Transverse colon (tissue), 4 donors: Measurements from ENCODE around the gene RRP1. TPM values are rescaled to one million over a fixed set of nuclear protein-coding genes. Genes with fewer than 3 reads are reported as not detected.

Experiments used
- DNase-seq: peaks from one replicate; pipeline ENCODE4 v3.0.0-alpha.2; 2019
- H3K27ac ChIP-seq, 4 donors: fragments of 200-600 bp; sonication (generic); 2 replicates each; pipeline ENCODE4 v1.5.1; 2016 to 2018; ENCODE audit warnings: inconsistent platforms in 4 of 4
- H3K27me3 ChIP-seq: fragments of 200-600 bp; sonication (generic); 2 replicates; pipeline ENCODE4 v1.5.1; 2017; ENCODE audit warnings: inconsistent platforms
- H3K36me3 ChIP-seq, 4 donors: fragments of 200-600 bp; sonication (generic); 2 replicates each; pipeline ENCODE4 v1.5.1; 2017 to 2019; ENCODE audit warnings: inconsistent platforms in 4 of 4
- H3K4me1 ChIP-seq, 4 donors: fragments of 200-600 bp; sonication (generic); 2 replicates each; pipeline ENCODE4 v1.5.1; 2017 to 2020; ENCODE audit warnings: inconsistent platforms in 4 of 4
- H3K4me3 ChIP-seq, 4 donors: fragments of 200-600 bp; sonication (generic); 1 replicate in 1 of 4; 2 replicates in 3 of 4; pipeline versions ENCODE4 v1.5.1 to v1.6.1; 2017 to 2019; ENCODE audit warnings: inconsistent platforms in 4 of 4
- H3K9me3 ChIP-seq, 2 donors: fragments of 200-600 bp; sonication (generic); 2 replicates each; pipeline ENCODE4 v1.5.1; 2017 to 2019; ENCODE audit warnings: inconsistent platforms in 2 of 2
- EP300 ChIP-seq: sonication (generic); formaldehyde crosslinking; IDR thresholded peaks from one replicate; pipeline ENCODE4 v1.6.1; 2017; ENCODE audit warnings: antibody characterized with exemption, low read depth
- POLR2A ChIP-seq: fragments of 450-650 bp; IDR thresholded peaks from one replicate; pipeline ENCODE4 v1.6.1; 2016; ENCODE audit warnings: antibody characterized with exemption, mild to moderate bottlenecking, moderate library complexity
- POLR2AphosphoS5 ChIP-seq, 3 donors: sonication (generic); formaldehyde crosslinking; IDR thresholded peaks; one replicate each; pipeline ENCODE4 v1.6.1; 2016; ENCODE audit warnings: antibody characterized with exemption in 3 of 3
- WGBS, 2 donors: methylation state at CpG; one replicate each; pipeline ENCODE4 v1.1.5; 2018; ENCODE audit warnings: low coverage in 1 of 2; 5-methylcytosine and 5-hydroxymethylcytosine counted together
- in situ Hi-C, 4 donors: fragments of 200-750 bp; cut with MboI; loops; one replicate each; pipeline versions ENCODE4 v1.15.0 to v1.15.1; 2017; ENCODE audit warnings: low sequenced_read_pairs in 3 of 4, low pct_ligation_motif_present in 1 of 4, low pct_unique_long_range_greater_than_20kb in 1 of 4
- intact Hi-C: fragments of 100-400 bp; cut with DNase I; formaldehyde crosslinking; loops from one replicate; pipeline ENCODE4 v1.15.1; 2023; ENCODE audit warnings: low total_unique reads
- total RNA-seq, 4 donors: library from RNA; depleted of rRNA; stranded (reverse); fragments of >200 nt; gene quantifications; one replicate each; pipeline ENCODE4 v1.1.0, GENCODE V29; 2016
- TF ChIP-seq, protein P1 (sequence below), 5 experiments: fragments of 200-600 bp in 3 of 5; fragments of 450-650 bp in 2 of 5; sonication (generic) in 3 of 5; IDR thresholded peaks; 1 replicate in 2 of 5; 2 replicates in 3 of 5; pipeline ENCODE4 v1.5.1; 2016 to 2017; ENCODE audit warnings: antibody characterized with exemption in 5 of 5, inconsistent platforms in 3 of 5, mild to moderate bottlenecking in 2 of 5, moderate library complexity in 1 of 5

The RRP1 gene
- total RNA-seq, 4 donors from 2014 or later, result 5.2 to 26.1 (median 11.1) TPM

DNA sequence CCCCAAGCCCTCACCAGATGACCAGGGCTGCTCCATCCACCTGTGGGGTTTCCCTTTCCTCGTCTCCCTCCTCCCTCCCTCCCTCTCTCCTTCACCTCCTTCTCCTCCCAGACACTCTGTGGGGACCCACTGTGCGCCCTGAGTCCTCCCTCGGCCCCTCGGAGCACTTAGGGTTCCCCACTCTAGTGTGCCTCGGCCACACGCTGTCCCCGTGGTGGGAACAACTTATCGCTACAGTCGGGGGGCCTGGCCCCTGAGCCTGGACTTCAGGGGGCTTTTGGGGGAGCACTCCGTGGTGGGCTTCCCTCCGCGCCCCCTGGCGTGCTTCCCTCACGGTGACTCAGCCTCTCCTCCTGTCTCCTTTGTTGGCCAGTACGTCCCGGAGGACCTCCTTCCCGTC, 40.8 kb upstream of the RRP1 start:
- no peaks in the 10 kb centered on the region for H3K9me3 ChIP-seq
- H3K36me3 ChIP-seq, result peaks cover 0 to 31% (median 6%) of the 10 kb centered on the region in 4 donors
- TF ChIP-seq, protein P1, sequence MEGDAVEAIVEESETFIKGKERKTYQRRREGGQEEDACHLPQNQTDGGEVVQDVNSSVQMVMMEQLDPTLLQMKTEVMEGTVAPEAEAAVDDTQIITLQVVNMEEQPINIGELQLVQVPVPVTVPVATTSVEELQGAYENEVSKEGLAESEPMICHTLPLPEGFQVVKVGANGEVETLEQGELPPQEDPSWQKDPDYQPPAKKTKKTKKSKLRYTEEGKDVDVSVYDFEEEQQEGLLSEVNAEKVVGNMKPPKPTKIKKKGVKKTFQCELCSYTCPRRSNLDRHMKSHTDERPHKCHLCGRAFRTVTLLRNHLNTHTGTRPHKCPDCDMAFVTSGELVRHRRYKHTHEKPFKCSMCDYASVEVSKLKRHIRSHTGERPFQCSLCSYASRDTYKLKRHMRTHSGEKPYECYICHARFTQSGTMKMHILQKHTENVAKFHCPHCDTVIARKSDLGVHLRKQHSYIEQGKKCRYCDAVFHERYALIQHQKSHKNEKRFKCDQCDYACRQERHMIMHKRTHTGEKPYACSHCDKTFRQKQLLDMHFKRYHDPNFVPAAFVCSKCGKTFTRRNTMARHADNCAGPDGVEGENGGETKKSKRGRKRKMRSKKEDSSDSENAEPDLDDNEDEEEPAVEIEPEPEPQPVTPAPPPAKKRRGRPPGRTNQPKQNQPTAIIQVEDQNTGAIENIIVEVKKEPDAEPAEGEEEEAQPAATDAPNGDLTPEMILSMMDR (IDR thresholded peaks at IDR 0.05), result no peak
- TF ChIP-seq EP300 (no peak), POLR2A (no peak), POLR2AphosphoS5 (IDR thresholded peaks at IDR 0.05) (no peak)
- H3K4me1 ChIP-seq, result no peaks in the 10 kb centered on the region
- H3K4me3 ChIP-seq, result no peak overlapping the region
- intact Hi-C loops, result no loop called here
- no peaks in the 10 kb centered on the region for H3K27me3 ChIP-seq
- in situ Hi-C loops, result no loop called here
- DNase-seq, result no peak
- no peak overlapping the region for H3K27ac ChIP-seq
- WGBS, 2 donors, result 94 to 100% methylated on average over 7 to 17 of the region's 17 CpGs

DNA sequence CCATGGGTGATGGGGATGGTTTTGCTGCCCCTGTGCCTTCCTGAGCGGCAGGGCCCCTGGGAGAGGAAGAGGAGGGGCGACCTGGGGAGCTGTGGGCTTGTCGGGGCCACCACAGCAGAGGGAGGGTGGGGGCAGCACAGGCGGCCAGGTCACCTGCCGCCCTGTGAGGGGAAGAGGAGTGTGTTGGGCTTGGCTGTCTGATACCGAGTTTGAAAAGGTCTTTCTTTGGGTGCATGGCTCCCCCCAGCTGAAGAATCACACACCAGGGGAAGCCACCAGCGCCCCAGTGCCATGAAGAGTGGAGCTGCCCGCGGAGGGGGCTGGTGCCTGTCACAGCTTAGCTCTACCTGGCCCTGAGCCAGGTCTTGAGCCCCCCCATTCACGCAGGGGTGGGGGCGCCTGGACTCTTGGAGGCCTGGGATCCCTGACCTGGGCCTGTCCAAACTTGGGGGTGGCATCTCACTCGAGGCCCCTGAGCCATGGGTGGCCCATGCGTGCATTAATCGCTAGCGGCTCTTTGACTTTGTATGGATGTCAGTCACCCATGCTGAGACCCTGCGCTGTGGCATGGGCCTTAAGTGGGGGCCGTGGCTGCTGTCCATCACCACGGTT, 39.6 kb upstream of the RRP1 start:
- no peak overlapping the region for H3K4me3 ChIP-seq
- intact Hi-C loops (no loop called here), in situ Hi-C loops (no loop called here)
- H3K27ac ChIP-seq, result no peak overlapping the region
- no peak for DNase-seq
- no peaks in the 10 kb centered on the region for H3K9me3 ChIP-seq
- no peaks in the 10 kb centered on the region for H3K27me3 ChIP-seq
- WGBS, 2 donors, result 93% methylated on average over 17 of the region's 18 CpGs; no CpG with 5 or more reads in 1 of the 2 donors
- TF ChIP-seq POLR2AphosphoS5 (IDR thresholded peaks at IDR 0.05) (no peak), POLR2A (no peak), EP300 (no peak)
- TF ChIP-seq, protein P1 (IDR thresholded peaks at IDR 0.05), result no peak
- peaks cover 0 to 41% (median 11%) of the 10 kb centered on the region in 4 donors for H3K36me3 ChIP-seq
- H3K4me1 ChIP-seq, result no peaks in the 10 kb centered on the region

DNA sequence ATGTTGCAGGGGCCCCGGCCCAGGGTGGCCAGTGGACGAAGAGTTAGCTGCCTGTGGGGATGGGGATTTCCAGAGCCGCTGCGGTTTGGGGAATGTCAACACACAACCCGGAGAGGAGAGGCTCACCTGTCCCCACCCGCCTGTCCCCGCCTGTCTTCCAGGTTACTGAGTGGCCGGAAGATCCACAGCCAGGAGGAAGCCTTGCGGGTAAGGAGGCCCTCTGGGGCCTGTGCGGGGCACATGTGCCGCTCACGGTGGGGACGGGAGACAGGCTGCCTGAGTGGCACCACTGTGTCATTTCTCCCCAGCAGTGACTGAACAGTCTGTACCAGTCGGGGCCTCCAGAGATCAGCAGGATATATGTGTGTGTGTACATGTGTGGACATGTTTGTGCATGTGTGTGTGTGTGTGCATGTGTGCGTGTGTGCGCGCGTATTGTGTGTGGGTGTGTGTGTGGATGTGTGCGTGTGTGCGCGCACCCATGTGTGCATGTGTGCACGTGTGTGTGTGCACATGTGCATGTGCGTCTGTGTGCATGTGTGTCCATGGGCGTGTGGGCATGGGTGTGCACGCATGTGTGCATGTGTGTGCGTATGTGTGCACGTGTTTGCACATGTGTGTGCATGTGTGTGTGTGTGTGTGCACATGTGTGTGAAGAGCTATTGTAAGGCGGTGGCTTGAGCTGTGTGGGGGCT, 38.9 kb upstream of the RRP1 start:
- Histone ChIP-seq H3K4me3 (no peak overlapping the region), H3K4me1 (no peaks in the 10 kb centered on the region), H3K27ac (no peak overlapping the region), H3K9me3 (no peaks in the 10 kb centered on the region), H3K27me3 (no peaks in the 10 kb centered on the region), H3K36me3 (peaks cover 0 to 41% (median 11%) of the 10 kb centered on the region in 4 donors)
- WGBS, 2 donors, result 85% methylated on average over 28 of the region's 28 CpGs; no CpG with 5 or more reads in 1 of the 2 donors
- intact Hi-C loops (no loop called here), in situ Hi-C loops (no loop called here)
- TF ChIP-seq POLR2AphosphoS5 (IDR thresholded peaks at IDR 0.05), result no peak
- TF ChIP-seq, protein P1 (IDR thresholded peaks at IDR 0.05), result no peak
- no peak for TF ChIP-seq EP300
- DNase-seq, result no peak

DNA sequence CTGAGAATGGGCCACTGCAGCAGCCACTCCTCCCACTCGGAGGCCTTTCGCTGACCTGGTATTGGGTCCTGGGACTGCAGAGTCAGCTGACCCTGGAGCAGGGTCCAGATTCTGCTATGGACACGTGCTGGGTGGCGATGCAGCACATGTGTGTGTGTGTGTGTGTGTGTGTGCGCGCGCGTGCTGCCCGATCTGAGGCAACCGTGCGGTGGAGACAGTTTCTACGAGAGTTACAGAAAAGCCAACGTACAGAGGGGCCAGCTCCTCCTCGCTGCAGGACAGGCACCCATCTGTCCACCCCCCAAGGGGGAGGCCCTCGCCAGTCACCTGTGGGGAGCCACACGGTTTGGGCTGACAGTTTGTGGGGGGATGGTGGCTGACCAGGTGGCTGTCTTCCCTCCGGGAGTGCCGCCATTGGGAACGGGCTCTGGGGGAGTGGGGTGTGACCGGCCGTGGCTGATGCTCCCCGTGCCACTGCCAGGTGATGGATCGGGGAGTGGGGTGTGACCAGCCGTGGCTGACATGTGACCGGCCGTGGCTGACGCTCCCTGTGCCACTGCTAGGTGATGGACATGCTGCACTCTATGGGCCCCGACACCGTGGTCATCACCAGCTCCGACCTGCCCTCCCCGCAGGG, 37.3 kb upstream of the RRP1 start:
- H3K27me3 ChIP-seq, result no peaks in the 10 kb centered on the region
- no peak overlapping the region for H3K27ac ChIP-seq
- 84 to 91% methylated on average over 7 to 30 of the region's 31 CpGs for WGBS, 2 donors
- no peak for TF ChIP-seq POLR2A
- TF ChIP-seq POLR2AphosphoS5 (IDR thresholded peaks at IDR 0.05), result no peak
- TF ChIP-seq EP300, result no peak
- TF ChIP-seq, protein P1 (IDR thresholded peaks at IDR 0.05), result no peak
- no peak overlapping the region for H3K4me3 ChIP-seq
- in situ Hi-C loops, result no loop called here
- intact Hi-C loops, result no loop called here
- DNase-seq, result no peak
- no peaks in the 10 kb centered on the region for H3K9me3 ChIP-seq
- peaks cover 0 to 48% (median 13%) of the 10 kb centered on the region in 4 donors for H3K36me3 ChIP-seq
- H3K4me1 ChIP-seq, result no peaks in the 10 kb centered on the region
